Measurements from ENCODE around the gene SPEM3. TPM values are rescaled to one million over a fixed set of nuclear protein-coding genes. Genes with fewer than 3 reads are reported as not detected.
A peak's percentile ranks its signal among the peaks of the same experiment; 100 is the strongest.

SPEM3 gene
- total and polyA plus RNA-seq, 2 experiments from 2014 or later = not detected

- Histone ChIP-seq H3K79me2 (peaks cover 2% of the 10 kb centered on the region), H3K27me3 (peaks cover 29% of the 10 kb centered on the region), H4K20me1 (ENCODE audit: insufficient read depth, poor library complexity, severe bottlenecking) (no peaks in the 10 kb centered on the region), H3K4me1 (ENCODE audit: insufficient read depth) (peaks cover 53% of the 10 kb centered on the region), H3K27ac (peak overlapping the region; percentile 49), H3K9me3 (ENCODE audit: low read depth) (no peaks in the 10 kb centered on the region), H3K4me3 (peak overlapping the region; percentile 75), H3K36me3 (replicated peaks; ENCODE audit: insufficient read depth, low read depth) (no peaks in the 10 kb centered on the region), H3K9me2 (replicated peaks; ENCODE audit: insufficient read depth) (no peaks in the 10 kb centered on the region), H3K4me2 (peak overlapping the region; percentile 99), H2AFZ (peak overlapping the region; percentile 55)
- TF ChIP-seq CTCF (IDR thresholded peaks at IDR 0.05; ENCODE audit: poor library complexity) = no peak
- peak; percentile 2 for TF ChIP-seq EZH2 (IDR thresholded peaks at IDR 0.05; ENCODE audit: borderline replicate concordance)
- WGBS (ENCODE audit: low lambda C conversion rate, missing lambda C conversion rate) = under 1% methylated on average over 25 of the region's 46 CpGs
- DNase-seq (ENCODE audit: low spot score) = peak; percentile 78
Observed at GRCh38 chr17:7440113-7440833, 11.6 kb downstream of the SPEM3 start.

- Histone ChIP-seq H4K20me1 (ENCODE audit: insufficient read depth, poor library complexity, severe bottlenecking) (no peaks in the 10 kb centered on the region), H3K4me1 (ENCODE audit: insufficient read depth) (peaks cover 53% of the 10 kb centered on the region), H3K4me3 (peak overlapping the region; percentile 75), H3K9me2 (replicated peaks; ENCODE audit: insufficient read depth) (no peaks in the 10 kb centered on the region), H3K27me3 (peaks cover 29% of the 10 kb centered on the region), H2AFZ (no peak overlapping the region), H3K79me2 (peaks cover 2% of the 10 kb centered on the region), H3K4me2 (peak overlapping the region; percentile 99), H3K27ac (peak overlapping the region; percentile 49), H3K9me3 (ENCODE audit: low read depth) (no peaks in the 10 kb centered on the region), H3K36me3 (replicated peaks; ENCODE audit: insufficient read depth, low read depth) (no peaks in the 10 kb centered on the region)
- WGBS (ENCODE audit: low lambda C conversion rate, missing lambda C conversion rate) = 3% methylated on average over 10 of the region's 12 CpGs
- no peak for TF ChIP-seq CTCF (IDR thresholded peaks at IDR 0.05; ENCODE audit: poor library complexity)
- TF ChIP-seq EZH2phosphoT487 (IDR thresholded peaks at IDR 0.05; ENCODE audit: low read depth, severe bottlenecking, unreplicated experiment) = no peak
- no peak for TF ChIP-seq EZH2 (IDR thresholded peaks at IDR 0.05; ENCODE audit: borderline replicate concordance)
- peak; percentile 67 for DNase-seq (ENCODE audit: low spot score)
Observed at GRCh38 chr17:7440834-7441195, 12.2 kb downstream of the SPEM3 start.

GRCh38 chr17:7441266-7441665 lies 12.6 kb downstream of the SPEM3 start:
- no peak for DNase-seq (ENCODE audit: low spot score)
- H3K4me2 ChIP-seq = peak overlapping the region; percentile 99
- peaks cover 29% of the 10 kb centered on the region for H3K27me3 ChIP-seq
- H4K20me1 ChIP-seq (ENCODE audit: insufficient read depth, poor library complexity, severe bottlenecking) = no peaks in the 10 kb centered on the region
- H3K79me2 ChIP-seq = peaks cover under 1% of the 10 kb centered on the region
- H3K4me3 ChIP-seq = no peak overlapping the region
- no peak overlapping the region for H3K27ac ChIP-seq
- 66% methylated on average over 7 of the region's 7 CpGs for WGBS (ENCODE audit: low lambda C conversion rate, missing lambda C conversion rate)
- no peak overlapping the region for H2AFZ ChIP-seq
- H3K9me3 ChIP-seq (ENCODE audit: low read depth) = no peaks in the 10 kb centered on the region
- TF ChIP-seq EZH2 (IDR thresholded peaks at IDR 0.05; ENCODE audit: borderline replicate concordance) (no peak), CTCF (IDR thresholded peaks at IDR 0.05; ENCODE audit: poor library complexity) (no peak), EZH2phosphoT487 (IDR thresholded peaks at IDR 0.05; ENCODE audit: low read depth, severe bottlenecking, unreplicated experiment) (no peak)
- peaks cover 50% of the 10 kb centered on the region for H3K4me1 ChIP-seq (ENCODE audit: insufficient read depth)
- no peaks in the 10 kb centered on the region for H3K9me2 ChIP-seq (replicated peaks; ENCODE audit: insufficient read depth)
- no peaks in the 10 kb centered on the region for H3K36me3 ChIP-seq (replicated peaks; ENCODE audit: insufficient read depth, low read depth)
